ENCODE results near the gene MLLT6.
"Not testable (repeated sequence)": the region's sequence is repeated elsewhere in the genome, so short reads cannot be mapped to it uniquely, and the experiment has no call there.

The MLLT6 gene

GRCh38 chr17:38709104-38709820, 4.2 kb downstream of the MLLT6 start:
- no peak for DNase-seq

GRCh38 chr17:38709864-38710603, 5.0 kb downstream of the MLLT6 start:
- DNase-seq, result no peak

DNA sequence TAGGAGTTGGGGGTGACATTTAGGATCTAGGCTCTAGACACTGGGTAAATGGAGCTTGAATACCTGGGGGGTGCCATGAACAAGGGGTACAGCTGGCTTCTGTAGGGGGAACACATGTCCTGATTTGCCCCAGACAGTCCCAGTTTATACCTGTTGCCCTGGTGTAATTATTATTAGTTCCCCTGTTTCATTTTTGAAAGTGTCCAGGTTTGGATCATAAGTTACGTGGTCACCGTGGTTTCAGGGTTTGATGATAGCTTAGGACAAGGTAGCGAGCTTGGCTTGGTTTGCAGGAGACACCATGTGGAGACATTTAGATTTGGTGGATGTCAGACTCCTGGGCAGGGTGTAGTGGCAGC, 5.5 kb downstream of the MLLT6 start:
- no peak for DNase-seq

DNA sequence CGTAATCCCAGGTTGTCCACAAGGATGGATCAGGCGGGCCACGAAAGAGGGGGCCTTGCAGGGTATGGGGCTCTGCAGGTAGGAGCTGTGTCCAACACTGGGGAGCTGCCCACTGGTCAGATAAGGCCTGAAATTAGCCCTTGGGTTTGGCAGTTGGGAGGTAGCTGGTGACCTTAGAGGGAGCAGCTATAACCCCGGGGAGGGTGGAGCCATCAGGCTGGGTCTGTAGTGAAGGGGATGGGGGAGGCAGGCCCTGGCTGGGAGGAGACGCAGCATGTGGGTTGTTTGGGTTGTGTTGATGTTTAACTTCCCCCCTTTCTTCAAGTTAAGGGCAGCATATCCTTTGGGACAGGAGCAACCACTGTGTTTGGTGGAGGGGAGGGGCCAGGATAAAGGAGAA, 5.9 kb downstream of the MLLT6 start:
- no peak for DNase-seq

DNA sequence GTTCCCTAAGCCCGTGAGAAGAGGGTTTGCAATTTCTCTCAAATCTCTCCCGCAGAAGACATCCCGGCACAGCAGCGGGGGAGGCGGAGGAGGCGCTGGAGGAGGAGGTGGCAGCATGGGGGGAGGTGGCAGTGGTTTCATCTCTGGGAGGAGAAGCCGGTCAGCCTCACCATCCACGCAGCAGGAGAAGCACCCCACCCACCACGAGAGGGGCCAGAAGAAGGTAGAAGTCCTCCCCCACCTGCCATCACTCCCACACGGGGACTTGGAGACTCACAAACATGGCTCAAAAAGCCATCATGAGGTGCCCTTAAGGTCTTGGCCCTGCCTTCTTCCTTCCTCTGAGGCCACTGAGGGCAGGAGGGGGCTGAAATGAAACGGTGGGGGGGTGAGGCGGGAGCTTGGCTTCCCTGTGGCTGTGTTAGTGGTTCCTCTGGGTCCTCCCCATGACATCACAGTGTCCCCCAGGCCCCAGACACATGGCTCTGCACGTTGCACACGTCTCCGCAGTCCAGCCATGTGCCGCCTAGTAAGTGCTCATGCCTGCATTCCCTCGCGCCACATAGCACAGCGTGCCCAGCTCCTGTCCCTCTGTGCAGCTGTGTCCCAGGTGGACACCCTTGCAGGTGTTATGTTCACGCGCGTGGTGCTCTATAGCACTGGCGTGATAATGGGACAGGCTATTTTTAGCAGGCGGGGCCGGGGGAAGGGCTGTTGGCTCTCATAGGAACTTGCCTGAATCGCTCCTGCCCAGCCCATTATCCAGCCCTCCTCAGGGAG, 6.9 kb downstream of the MLLT6 start:
- DNase-seq, result no peak

DNA sequence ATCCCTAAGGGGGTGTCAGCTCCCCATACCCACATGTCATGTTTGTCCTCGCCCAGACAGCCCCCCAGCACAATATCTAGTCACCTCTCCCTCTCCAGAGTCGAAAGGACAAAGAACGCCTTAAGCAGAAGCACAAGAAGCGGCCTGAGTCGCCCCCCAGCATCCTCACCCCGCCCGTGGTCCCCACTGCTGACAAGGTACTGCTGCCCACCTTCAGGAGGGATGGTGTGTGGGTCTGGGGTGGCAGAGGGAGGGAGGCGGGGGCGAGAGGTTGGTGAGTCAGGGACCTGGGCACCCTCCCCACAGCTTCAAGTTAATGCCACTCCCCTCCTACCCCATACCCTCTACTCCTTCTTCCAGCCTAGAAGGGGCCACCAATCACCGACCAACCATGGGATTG, 7.5 kb downstream of the MLLT6 start:
- no peak for DNase-seq

DNA sequence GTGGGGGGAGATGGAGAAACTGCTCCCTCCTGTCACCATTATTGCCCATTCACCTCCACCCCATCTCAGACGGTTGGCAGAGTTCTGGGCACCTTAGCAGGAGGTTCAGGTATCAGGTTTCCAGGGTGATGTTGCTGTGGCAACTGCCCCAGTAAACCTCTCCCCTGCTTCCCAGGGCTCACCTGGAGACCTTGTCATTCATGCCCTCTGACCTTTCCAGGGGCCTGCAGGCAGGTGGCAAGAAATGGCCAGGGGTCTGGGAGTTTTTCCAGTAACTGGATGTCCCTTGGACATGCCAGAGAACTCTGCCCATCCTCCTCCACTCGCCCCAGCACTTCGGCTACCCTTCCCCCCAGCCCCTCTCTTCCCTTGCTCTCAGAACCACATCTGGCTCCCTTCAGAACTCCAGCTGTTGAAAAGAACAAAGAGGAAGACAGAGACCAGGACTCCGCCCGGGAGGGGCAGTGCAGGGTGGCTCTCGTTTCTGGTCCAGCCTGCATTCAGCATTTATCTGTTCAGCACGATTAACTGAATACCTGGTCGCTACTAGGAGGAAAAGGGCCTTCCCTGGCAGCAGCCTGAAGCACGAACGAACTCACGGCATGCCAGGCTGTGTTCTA, 8.5 kb downstream of the MLLT6 start:
- DNase-seq, result no peak

- DNase-seq, result no peak
These were observed 10.3 kb downstream of the MLLT6 start for GRCh38 chr17:38715216-38715943.

- no peak for DNase-seq
These were observed 11.4 kb downstream of the MLLT6 start for GRCh38 chr17:38716368-38717005.

DNA sequence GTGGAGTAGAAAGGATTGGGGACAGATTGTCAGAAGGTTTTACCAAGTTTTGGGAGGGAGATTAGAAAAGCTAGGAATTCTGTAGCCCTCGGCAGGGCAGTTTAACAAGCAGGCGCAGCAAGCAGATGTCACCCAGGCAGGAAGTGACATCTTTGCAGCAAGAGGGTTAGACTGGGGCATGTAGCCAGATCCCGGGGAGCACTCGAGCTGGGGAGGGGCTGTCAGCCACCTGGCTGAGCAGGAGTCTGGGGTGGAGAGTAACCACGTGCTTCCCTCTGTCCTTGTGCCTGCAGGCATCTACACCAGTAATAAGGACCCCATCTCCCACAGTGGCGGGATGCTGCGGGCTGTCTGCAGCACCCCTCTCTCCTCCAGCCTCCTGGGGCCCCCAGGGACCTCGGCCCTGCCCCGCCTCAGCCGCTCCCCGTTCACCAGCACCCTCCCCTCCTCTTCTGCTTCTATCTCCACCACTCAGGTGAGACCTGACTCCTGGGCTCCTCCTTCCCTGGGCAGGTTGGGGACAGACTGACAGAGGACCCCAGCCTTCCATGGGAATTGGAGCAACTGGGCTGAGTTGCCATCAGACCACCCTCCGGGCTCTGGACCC, 12.2 kb downstream of the MLLT6 start:
- DNase-seq, result no peak

- DNase-seq, result no peak
These were observed 14.3 kb downstream of the MLLT6 start for GRCh38 chr17:38719289-38719942.

DNA sequence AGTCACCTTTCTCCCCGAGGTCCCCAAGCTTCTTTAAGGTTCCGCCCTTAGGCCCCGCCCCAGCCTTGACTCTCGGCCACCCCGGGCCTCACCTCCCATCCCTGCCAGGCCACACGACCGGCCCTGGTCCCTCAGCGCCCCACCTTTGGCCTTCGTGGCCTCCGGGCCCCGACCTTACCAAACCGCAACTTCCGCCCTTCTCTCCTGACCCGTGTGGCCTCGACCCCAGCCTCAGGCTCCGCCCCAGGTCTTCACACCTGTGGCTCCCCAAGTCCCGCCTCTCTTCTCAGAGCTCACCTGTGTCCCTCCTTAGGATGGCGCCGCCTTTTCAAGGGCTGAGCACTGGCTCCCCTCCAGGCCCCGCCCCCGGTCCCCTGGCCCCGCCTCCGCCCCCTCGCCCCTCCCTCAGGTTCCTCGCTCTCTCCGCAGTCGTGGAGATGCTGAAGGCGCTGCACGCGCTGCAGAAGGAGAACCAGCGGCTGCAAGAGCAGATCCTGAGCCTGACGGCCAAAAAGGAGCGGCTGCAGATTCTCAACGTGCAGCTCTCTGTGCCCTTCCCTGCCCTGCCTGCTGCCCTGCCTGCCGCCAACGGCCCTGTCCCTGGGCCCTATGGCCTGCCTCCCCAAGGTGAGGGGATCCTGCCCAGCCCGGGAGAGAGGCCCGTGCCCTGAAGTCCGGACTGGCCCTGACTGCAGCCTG, 15.0 kb downstream of the MLLT6 start:
- DNase-seq, result no peak

DNA sequence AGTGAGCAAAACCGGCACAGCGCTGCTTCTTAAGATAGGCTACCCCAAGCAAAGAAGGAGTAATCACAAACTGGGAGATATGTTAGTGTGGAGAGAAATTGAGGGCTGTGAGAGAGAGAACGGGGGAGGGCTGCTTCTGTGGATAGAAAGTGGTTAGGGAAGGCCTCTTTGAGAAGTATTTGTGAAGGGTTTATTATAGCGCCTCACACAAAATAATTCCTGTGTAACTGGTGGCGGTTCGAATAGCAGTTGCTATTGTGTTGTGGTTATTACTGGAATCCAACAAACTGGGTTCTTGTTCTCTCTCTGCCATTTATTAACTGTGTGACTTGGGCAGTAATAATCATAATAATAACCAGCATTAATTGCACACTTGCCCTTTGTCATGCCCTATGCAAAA, 15.9 kb downstream of the MLLT6 start:
- no peak for DNase-seq

- no peak for DNase-seq
These were observed 16.7 kb downstream of the MLLT6 start for GRCh38 chr17:38721802-38722201.

DNA sequence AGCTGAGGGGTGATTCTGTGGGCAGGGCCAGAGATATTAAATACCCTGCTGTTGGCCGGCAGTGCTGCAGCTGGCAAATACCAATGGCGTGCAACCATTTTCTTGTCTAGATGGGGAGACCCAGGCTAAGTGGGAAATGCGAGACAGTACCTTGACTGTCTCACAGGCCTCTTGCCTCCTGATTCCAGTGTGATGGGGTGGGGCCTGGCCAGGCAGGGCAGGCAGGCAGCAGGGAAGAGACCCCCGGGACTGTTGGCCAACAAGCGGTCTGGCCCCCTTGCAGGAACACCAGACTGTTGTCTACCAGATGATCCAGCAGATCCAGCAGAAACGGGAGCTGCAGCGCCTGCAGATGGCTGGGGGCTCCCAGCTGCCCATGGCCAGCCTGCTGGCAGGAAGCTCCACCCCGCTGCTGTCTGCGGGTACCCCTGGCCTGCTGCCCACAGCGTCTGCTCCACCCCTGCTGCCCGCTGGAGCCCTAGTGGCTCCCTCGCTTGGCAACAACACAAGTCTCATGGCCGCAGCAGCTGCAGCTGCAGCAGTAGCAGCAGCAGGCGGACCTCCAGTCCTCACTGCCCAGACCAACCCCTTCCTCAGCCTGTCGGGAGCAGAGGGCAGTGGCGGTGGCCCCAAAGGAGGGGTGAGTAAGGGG, 19.4 kb downstream of the MLLT6 start:
- peak; percentile 85 to 88 for DNase-seq

DNA sequence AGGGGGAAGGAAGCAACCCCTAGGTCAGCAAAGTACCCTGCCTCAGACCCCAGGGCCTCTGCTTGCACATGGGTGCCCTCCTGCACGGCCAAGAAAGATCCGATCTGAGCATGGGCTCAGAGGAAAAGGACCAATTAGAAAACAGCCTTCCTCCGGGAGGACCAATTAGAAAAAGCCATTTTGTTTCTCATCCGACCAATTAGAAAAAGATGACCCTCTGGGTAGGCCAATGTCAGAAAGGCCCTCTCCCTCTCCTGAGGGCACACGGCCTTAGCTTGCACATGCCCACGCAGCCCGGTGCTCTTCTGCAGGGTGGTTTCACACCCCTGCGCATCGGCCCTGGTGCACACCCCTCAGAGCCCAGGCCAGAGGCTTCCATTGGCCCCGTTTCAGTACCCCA, 20.0 kb downstream of the MLLT6 start:
- DNase-seq, result no peak

GRCh38 chr17:38726145-38726544, 21.1 kb downstream of the MLLT6 start:
- DNase-seq, result not testable (repeated sequence)

DNA sequence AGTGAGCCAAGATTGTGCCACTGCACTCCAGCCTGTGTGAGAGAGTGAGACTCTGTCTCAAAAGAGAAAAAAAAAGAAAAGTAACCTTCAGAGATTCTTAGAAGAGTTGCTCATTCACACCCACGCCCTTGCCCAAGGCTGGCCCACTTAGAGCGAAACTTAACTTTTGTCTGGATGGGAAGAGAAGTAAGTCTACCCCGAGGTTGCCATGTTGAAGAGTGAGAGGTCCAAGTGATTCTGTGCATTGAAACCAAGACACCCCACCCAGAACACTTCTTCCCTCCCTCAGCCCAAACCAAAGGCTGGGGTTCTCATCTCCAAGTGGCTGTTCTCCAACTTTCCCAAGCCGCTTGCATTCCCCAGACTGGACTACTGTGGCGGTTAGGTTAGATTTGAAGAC, 22.7 kb downstream of the MLLT6 start:
- no peak for DNase-seq

- DNase-seq, result no peak
These were observed 23.3 kb downstream of the MLLT6 start for GRCh38 chr17:38728290-38728831.

Measured in hippocampal formation (tissue), 2 donors.